ENCODE data around the gene INF2.

The INF2 gene

DNA sequence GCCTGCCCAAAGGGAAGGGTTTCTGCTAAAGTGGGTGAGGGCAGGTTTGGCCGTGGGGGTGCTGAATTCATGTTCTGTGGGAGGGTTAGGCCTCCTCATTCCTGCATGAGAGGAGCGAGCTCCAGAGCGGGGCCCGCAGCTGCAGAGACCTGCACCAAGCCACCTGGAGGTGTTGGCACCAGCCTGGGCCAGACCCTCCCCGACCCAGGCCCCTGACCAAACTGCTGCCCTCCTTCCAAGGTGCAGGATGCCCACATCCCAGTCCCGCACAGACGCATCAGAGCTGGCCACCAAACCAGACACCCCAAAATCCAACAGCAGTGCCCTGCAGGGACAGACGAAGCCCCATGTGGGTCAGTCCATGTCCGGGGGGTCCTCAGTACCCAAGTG, 45.2 kb downstream of the INF2 start:
- no peak for ATAC-seq
- TF ChIP-seq SNAI2 (CRISPR knock-in tag; IDR thresholded peaks at IDR 0.05), result no peak
- TF ChIP-seq PPARA (CRISPR knock-in tag; IDR thresholded peaks at IDR 0.05; ENCODE audit: borderline replicate concordance), result no peak
- TF ChIP-seq, protein P1, sequence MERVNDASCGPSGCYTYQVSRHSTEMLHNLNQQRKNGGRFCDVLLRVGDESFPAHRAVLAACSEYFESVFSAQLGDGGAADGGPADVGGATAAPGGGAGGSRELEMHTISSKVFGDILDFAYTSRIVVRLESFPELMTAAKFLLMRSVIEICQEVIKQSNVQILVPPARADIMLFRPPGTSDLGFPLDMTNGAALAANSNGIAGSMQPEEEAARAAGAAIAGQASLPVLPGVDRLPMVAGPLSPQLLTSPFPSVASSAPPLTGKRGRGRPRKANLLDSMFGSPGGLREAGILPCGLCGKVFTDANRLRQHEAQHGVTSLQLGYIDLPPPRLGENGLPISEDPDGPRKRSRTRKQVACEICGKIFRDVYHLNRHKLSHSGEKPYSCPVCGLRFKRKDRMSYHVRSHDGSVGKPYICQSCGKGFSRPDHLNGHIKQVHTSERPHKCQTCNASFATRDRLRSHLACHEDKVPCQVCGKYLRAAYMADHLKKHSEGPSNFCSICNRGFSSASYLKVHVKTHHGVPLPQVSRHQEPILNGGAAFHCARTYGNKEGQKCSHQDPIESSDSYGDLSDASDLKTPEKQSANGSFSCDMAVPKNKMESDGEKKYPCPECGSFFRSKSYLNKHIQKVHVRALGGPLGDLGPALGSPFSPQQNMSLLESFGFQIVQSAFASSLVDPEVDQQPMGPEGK (CRISPR knock-in tag; IDR thresholded peaks at IDR 0.05; ENCODE audit: borderline replicate concordance), result no peak
- TF ChIP-seq, protein P2, sequence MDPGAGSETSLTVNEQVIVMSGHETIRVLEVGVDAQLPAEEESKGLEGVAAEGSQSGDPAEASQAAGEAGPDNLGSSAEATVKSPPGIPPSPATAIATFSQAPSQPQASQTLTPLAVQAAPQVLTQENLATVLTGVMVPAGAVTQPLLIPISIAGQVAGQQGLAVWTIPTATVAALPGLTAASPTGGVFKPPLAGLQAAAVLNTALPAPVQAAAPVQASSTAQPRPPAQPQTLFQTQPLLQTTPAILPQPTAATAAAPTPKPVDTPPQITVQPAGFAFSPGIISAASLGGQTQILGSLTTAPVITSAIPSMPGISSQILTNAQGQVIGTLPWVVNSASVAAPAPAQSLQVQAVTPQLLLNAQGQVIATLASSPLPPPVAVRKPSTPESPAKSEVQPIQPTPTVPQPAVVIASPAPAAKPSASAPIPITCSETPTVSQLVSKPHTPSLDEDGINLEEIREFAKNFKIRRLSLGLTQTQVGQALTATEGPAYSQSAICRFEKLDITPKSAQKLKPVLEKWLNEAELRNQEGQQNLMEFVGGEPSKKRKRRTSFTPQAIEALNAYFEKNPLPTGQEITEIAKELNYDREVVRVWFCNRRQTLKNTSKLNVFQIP (CRISPR knock-in tag; IDR thresholded peaks at IDR 0.05; ENCODE audit: borderline replicate concordance, low read depth), result no peak
- TF ChIP-seq ZFP3 (CRISPR knock-in tag; IDR thresholded peaks at IDR 0.05), result no peak
- no peak for TF ChIP-seq ZNF565 (CRISPR knock-in tag; conservative IDR thresholded peaks at IDR 0.05; ENCODE audit: low read depth)
- TF ChIP-seq RARB (CRISPR knock-in tag; IDR thresholded peaks at IDR 0.05), result no peak

DNA sequence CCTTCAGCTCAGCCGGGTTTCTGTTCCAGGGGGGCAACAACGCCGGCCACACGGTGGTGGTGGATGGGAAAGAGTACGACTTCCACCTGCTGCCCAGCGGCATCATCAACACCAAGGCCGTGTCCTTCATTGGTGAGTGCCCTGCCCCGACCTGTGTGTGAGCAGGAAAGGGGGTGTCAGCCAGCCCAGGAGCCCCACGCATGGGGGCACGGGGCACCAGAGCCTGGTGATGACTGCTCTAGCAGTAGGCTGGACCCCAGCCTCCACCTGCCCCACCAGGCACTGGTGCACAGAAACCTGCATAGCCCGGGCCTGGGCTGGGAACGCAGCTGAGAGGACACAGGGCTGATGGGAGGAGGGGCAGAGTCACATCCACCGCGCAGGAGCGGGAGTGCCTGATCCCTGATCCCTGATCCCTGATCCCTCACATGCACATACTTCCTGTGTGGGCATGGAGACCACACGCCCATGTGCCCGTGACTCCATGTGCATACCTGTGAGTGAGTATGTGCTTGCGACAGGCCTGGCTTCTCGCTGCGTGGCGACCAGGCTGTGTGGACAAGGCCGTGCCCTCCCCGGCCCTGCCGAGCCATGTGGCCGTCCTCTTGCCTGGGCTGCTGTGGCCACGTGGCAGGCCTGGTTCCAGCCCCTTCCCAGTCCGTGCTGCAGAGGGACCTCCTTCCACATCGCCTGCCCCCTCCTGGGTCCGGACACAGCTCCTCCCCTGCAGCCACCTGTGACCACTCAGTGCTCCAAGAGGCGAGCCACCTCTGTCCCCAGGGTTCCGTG, 45.8 kb downstream of the INF2 start:
- ATAC-seq, result no peak
- TF ChIP-seq, protein P3, sequence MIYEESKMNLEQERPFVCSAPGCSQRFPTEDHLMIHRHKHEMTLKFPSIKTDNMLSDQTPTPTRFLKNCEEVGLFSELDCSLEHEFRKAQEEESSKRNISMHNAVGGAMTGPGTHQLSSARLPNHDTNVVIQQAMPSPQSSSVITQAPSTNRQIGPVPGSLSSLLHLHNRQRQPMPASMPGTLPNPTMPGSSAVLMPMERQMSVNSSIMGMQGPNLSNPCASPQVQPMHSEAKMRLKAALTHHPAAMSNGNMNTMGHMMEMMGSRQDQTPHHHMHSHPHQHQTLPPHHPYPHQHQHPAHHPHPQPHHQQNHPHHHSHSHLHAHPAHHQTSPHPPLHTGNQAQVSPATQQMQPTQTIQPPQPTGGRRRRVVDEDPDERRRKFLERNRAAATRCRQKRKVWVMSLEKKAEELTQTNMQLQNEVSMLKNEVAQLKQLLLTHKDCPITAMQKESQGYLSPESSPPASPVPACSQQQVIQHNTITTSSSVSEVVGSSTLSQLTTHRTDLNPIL (CRISPR knock-in tag; IDR thresholded peaks at IDR 0.05; ENCODE audit: low read depth), result no peak
- no peak for TF ChIP-seq ZFP30 (CRISPR knock-in tag; IDR thresholded peaks at IDR 0.05)

DNA sequence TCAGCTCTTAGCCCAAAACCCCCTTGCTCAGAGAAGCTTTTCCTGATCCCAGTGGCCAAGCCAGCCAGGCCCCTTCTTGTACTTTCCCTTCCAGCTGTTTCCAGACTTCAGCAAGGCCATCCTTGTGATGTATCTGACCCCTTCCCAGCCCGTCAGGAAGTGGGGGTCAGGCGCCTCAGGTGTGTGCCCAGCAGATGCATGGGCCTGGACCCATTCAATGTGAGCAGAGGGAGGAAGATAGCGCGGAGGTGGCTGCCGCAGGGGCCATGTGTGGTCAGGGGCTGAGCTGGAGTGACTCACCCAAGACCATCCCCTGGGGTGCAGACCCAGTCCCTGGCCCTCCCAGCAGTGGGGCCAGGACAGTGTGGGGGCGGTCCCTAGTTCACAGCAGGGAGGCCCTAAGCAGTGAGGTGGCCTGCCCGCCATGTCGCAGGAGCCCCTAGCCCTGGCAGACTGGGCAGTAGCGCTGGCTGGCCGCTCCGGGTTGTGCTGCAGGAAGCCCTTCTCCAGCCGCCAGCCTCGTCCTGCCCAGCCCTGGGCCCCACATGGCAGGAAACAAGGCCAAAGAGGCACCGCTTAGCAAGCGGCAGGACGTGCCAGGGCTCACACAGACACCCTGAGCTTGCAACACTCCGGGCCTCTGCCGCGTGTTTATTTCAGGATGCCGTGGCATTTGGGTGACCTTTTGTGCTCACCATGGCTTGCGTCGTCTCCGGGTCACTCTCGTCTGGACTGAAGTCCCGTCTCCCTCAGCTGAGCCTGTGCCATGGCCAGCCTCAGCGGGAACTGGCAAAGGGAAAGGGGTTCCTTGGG, 46.6 kb downstream of the INF2 start:
- TF ChIP-seq OSR1 (CRISPR knock-in tag; IDR thresholded peaks at IDR 0.05), result no peak
- no peak for TF ChIP-seq TOX (CRISPR knock-in tag; IDR thresholded peaks at IDR 0.05; ENCODE audit: borderline replicate concordance)
- TF ChIP-seq ISL1 (CRISPR knock-in tag; IDR thresholded peaks at IDR 0.05), result no peak
- no peak for TF ChIP-seq ARNTL (CRISPR knock-in tag; IDR thresholded peaks at IDR 0.05; ENCODE audit: borderline replicate concordance, low read depth)
- no peak for TF ChIP-seq CSDC2 (CRISPR knock-in tag; IDR thresholded peaks at IDR 0.05)
- no peak for TF ChIP-seq ZNF8 (CRISPR knock-in tag; IDR thresholded peaks at IDR 0.05)
- TF ChIP-seq, protein P3 (CRISPR knock-in tag; IDR thresholded peaks at IDR 0.05; ENCODE audit: low read depth), result no peak
- no peak for TF ChIP-seq ESRRG (CRISPR knock-in tag; IDR thresholded peaks at IDR 0.05)
- no peak for TF ChIP-seq BACH2 (CRISPR knock-in tag; IDR thresholded peaks at IDR 0.05; ENCODE audit: borderline replicate concordance)
- TF ChIP-seq, protein P4, sequence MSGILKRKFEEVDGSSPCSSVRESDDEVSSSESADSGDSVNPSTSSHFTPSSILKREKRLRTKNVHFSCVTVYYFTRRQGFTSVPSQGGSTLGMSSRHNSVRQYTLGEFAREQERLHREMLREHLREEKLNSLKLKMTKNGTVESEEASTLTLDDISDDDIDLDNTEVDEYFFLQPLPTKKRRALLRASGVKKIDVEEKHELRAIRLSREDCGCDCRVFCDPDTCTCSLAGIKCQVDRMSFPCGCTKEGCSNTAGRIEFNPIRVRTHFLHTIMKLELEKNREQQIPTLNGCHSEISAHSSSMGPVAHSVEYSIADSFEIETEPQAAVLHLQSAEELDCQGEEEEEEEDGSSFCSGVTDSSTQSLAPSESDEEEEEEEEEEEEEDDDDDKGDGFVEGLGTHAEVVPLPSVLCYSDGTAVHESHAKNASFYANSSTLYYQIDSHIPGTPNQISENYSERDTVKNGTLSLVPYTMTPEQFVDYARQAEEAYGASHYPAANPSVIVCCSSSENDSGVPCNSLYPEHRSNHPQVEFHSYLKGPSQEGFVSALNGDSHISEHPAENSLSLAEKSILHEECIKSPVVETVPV (CRISPR knock-in tag; IDR thresholded peaks at IDR 0.05), result no peak
- no peak for TF ChIP-seq ZNF70 (CRISPR knock-in tag; IDR thresholded peaks at IDR 0.05)
- no peak for TF ChIP-seq ZFP3 (CRISPR knock-in tag; IDR thresholded peaks at IDR 0.05)
- TF ChIP-seq, protein P2 (CRISPR knock-in tag; IDR thresholded peaks at IDR 0.05; ENCODE audit: borderline replicate concordance, low read depth), result no peak
- TF ChIP-seq, protein P1 (CRISPR knock-in tag; IDR thresholded peaks at IDR 0.05; ENCODE audit: borderline replicate concordance), result no peak
- no peak for TF ChIP-seq RARB (CRISPR knock-in tag; IDR thresholded peaks at IDR 0.05)
- no peak for TF ChIP-seq PPARA (CRISPR knock-in tag; IDR thresholded peaks at IDR 0.05; ENCODE audit: borderline replicate concordance)
- no peak for ATAC-seq

Measured in SK-N-SH treated with all-trans-retinoic acid at 6 μM for 48 hours (cell line).